GM23338 (cell line): ENCODE data around the gene CNOT6. TPM values are rescaled to one million over a fixed set of nuclear protein-coding genes. Genes with fewer than 3 reads are reported as not detected.

Experiments used
- ATAC-seq: fragments of 200-7000 bp; cut with Tn5 transposase; 3 replicates; pipeline ENCODE4 v1.9.1; 2020
- DNase-seq: peaks from one replicate; pipeline ENCODE4 v3.0.0-alpha.2; 2015; ENCODE audit warnings: low spot score
- H2AFZ ChIP-seq: fragments of 200-600 bp; sonication (generic); 2 replicates; pipeline ENCODE4 v1.8.0; 2016; ENCODE audit warnings: antibody characterized with exemption, mild to moderate bottlenecking, moderate library complexity
- H3F3A ChIP-seq: fragments of 200-600 bp; sonication (generic); replicated peaks from 2 replicates; pipeline ENCODE4 v1.8.0; 2017; ENCODE audit warnings: antibody characterized with exemption, mixed run types, low read depth
- H3K27ac ChIP-seq: fragments of 200-600 bp; sonication (generic); 2 replicates; pipeline ENCODE4 v1.6.1; 2016; ENCODE audit warnings: low read depth
- H3K27me3 ChIP-seq: fragments of 200-600 bp; sonication (generic); 2 replicates; pipeline ENCODE4 v1.8.0; 2016; ENCODE audit warnings: mild to moderate bottlenecking, mixed run types, moderate library complexity; ENCODE audit not compliant: insufficient read depth
- H3K36me3 ChIP-seq: fragments of 200-600 bp; sonication (generic); 2 replicates; pipeline ENCODE4 v1.8.0; 2016; ENCODE audit warnings: mild to moderate bottlenecking; ENCODE audit not compliant: insufficient read depth
- H3K4me1 ChIP-seq: fragments of 200-600 bp; sonication (generic); 2 replicates; pipeline ENCODE4 v1.8.0; 2016; ENCODE audit warnings: mild to moderate bottlenecking, moderate library complexity; ENCODE audit not compliant: insufficient read depth
- H3K4me2 ChIP-seq: fragments of 200-600 bp; sonication (generic); 2 replicates; pipeline ENCODE4 v1.7.1; 2017; ENCODE audit warnings: mixed run types
- H3K4me3 ChIP-seq: fragments of 200-600 bp; sonication (generic); 2 replicates; pipeline ENCODE4 v1.6.1; 2016; ENCODE audit warnings: mixed run types
- H3K79me2 ChIP-seq: fragments of 200-600 bp; sonication (generic); replicated peaks from 2 replicates; pipeline ENCODE4 v1.8.0; 2017; ENCODE audit warnings: mild to moderate bottlenecking; ENCODE audit not compliant: insufficient read depth
- H3K9me2 ChIP-seq: fragments of 200-600 bp; sonication (generic); 2 replicates; pipeline ENCODE4 v1.8.0; 2017; ENCODE audit not compliant: insufficient read depth
- H4K20me1 ChIP-seq: fragments of 200-600 bp; sonication (generic); replicated peaks from 2 replicates; pipeline ENCODE4 v1.8.0; 2017; ENCODE audit warnings: mild to moderate bottlenecking; ENCODE audit not compliant: insufficient read depth
- H3K27ac Mint-ChIP-seq: 2 replicates; pipeline ENCODE4 v1.8.0; 2020; ENCODE audit warnings: inconsistent platforms, mild to moderate bottlenecking, moderate library complexity, mixed read lengths
- H3K27me3 Mint-ChIP-seq: 3 replicates; pipeline ENCODE4 v1.8.0; 2022; ENCODE audit warnings: low read depth, mild to moderate bottlenecking, moderate library complexity, mixed read lengths, inconsistent platforms; ENCODE audit not compliant: insufficient read depth, poor library complexity
- H3K36me3 Mint-ChIP-seq: 3 replicates; pipeline ENCODE4 v1.8.0; 2021; ENCODE audit warnings: low read depth, mild to moderate bottlenecking, inconsistent platforms, moderate library complexity, mixed read lengths
- H3K4me1 Mint-ChIP-seq: 3 replicates; pipeline ENCODE4 v1.8.0; 2020; ENCODE audit warnings: mild to moderate bottlenecking, inconsistent platforms, mixed read lengths
- H3K4me3 Mint-ChIP-seq: 3 replicates; pipeline ENCODE4 v1.8.0; 2021; ENCODE audit warnings: moderate library complexity, mild to moderate bottlenecking, inconsistent platforms, mixed read lengths
- H3K9me3 Mint-ChIP-seq: 3 replicates; pipeline ENCODE4 v1.8.0; 2020; ENCODE audit warnings: moderate library complexity, mild to moderate bottlenecking, inconsistent platforms, mixed read lengths
- ETS1 ChIP-seq: IDR thresholded peaks from 2 replicates; pipeline ENCODE4 v1.6.1; 2016; ENCODE audit warnings: antibody characterized with exemption
- JUNB ChIP-seq: IDR thresholded peaks from one replicate; pipeline ENCODE4 v1.6.1; 2016; ENCODE audit warnings: antibody characterized with exemption; ENCODE audit not compliant: unreplicated experiment
- ZNF331 ChIP-seq: fragments of 250-450 bp; sonication (Bioruptor Pico); IDR thresholded peaks from 2 replicates; pipeline ENCODE4 v1.5.0; 2020; ENCODE audit warnings: low read depth, mild to moderate bottlenecking, moderate library complexity
- polyA plus RNA-seq: library from polyadenylated mRNA; unstranded; fragments of >200 nt; fragmentation: Nextera tagmentation; extraction: Ambion mirVana; gene quantifications from 2 replicates; pipeline ENCODE4 v1.2.1, GENCODE V29; 2016
- total RNA-seq: library from RNA; depleted of rRNA; stranded (reverse); fragments of >200 nt; shearing (Covaris generic); gene quantifications from 2 replicates; pipeline ENCODE4 v1.2.3, GENCODE V29; 2014
- TF ChIP-seq, protein P1 (sequence below), 2 experiments: fragments of 200-600 bp in 1 of 2; sonication (generic) in 1 of 2; conservative IDR thresholded peaks; 2 replicates each; pipeline versions ENCODE4 v1.5.1 to v1.6.1; 2016 to 2017; ENCODE audit warnings: antibody characterized with exemption in 2 of 2, low read depth in 2 of 2, mild to moderate bottlenecking in 2 of 2, moderate library complexity in 1 of 2
- TF ChIP-seq, protein P2 (sequence below): fragments of 250-450 bp; sonication (Bioruptor Pico); IDR thresholded peaks from 2 replicates; pipeline ENCODE4 v1.5.0; 2020; ENCODE audit warnings: mild to moderate bottlenecking, moderate library complexity

Gene CNOT6
- total and polyA plus RNA-seq, 2 experiments from 2014 or later = 14.6 to 38.7 TPM

DNA sequence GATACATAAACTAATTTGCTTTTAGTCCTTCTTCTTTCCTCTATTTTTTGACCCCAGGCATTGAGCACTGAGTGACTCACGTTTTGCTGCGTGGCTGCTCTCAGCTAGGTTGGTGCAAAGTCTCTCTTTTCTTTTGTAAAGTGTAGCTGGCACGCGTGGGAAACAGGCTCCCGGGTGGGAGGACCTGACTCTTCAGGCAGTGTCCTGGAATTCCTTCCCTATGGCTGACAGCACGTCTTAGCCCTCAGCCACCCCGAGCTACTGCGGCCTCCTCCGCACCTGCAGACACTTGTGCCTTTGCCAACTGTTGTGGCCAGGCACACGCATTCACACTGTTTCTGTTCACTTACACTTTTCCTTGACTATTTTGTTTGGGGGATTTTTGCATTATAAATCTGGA lies 98.0 kb downstream of the CNOT6 start:
- H2AFZ ChIP-seq = peak overlapping the region; percentile 96; the same call in 1 of the 2 replicates
- no peaks in the 10 kb centered on the region for H4K20me1 ChIP-seq
- no peaks in the 10 kb centered on the region for H3K79me2 ChIP-seq
- H3K4me1 ChIP-seq = 0 out of 2 replicates have a peak, but pooled peaks cover 6% of the 10 kb centered on the region
- no peaks in the 10 kb centered on the region for H3K36me3 ChIP-seq
- H3K27ac ChIP-seq = no peak overlapping the region
- Mint-ChIP-seq H3K4me3 (peak overlapping the region; percentile 72), H3K27ac (no peak overlapping the region), H3K36me3 (peaks cover 5% of the 10 kb centered on the region; the same call in 1 of the 3 replicates), H3K9me3 (peaks cover 3% of the 10 kb centered on the region; the same call in 1 of the 3 replicates), H3K27me3 (peaks cover 42% of the 10 kb centered on the region), H3K4me1 (peaks cover 10% of the 10 kb centered on the region)
- ATAC-seq (no peak), DNase-seq (no peak)
- H3F3A ChIP-seq = peaks cover 7% of the 10 kb centered on the region; the same call in 1 of the 2 replicates
- H3K4me3 ChIP-seq = no peak overlapping the region
- TF ChIP-seq ETS1 = no peak
- TF ChIP-seq, protein P1, sequence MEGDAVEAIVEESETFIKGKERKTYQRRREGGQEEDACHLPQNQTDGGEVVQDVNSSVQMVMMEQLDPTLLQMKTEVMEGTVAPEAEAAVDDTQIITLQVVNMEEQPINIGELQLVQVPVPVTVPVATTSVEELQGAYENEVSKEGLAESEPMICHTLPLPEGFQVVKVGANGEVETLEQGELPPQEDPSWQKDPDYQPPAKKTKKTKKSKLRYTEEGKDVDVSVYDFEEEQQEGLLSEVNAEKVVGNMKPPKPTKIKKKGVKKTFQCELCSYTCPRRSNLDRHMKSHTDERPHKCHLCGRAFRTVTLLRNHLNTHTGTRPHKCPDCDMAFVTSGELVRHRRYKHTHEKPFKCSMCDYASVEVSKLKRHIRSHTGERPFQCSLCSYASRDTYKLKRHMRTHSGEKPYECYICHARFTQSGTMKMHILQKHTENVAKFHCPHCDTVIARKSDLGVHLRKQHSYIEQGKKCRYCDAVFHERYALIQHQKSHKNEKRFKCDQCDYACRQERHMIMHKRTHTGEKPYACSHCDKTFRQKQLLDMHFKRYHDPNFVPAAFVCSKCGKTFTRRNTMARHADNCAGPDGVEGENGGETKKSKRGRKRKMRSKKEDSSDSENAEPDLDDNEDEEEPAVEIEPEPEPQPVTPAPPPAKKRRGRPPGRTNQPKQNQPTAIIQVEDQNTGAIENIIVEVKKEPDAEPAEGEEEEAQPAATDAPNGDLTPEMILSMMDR (conservative IDR thresholded peaks at IDR 0.05; ENCODE audit: low read depth in 2 of 2) = no peak
- no peak for TF ChIP-seq ZNF331
- no peak for TF ChIP-seq JUNB
- TF ChIP-seq, protein P2, sequence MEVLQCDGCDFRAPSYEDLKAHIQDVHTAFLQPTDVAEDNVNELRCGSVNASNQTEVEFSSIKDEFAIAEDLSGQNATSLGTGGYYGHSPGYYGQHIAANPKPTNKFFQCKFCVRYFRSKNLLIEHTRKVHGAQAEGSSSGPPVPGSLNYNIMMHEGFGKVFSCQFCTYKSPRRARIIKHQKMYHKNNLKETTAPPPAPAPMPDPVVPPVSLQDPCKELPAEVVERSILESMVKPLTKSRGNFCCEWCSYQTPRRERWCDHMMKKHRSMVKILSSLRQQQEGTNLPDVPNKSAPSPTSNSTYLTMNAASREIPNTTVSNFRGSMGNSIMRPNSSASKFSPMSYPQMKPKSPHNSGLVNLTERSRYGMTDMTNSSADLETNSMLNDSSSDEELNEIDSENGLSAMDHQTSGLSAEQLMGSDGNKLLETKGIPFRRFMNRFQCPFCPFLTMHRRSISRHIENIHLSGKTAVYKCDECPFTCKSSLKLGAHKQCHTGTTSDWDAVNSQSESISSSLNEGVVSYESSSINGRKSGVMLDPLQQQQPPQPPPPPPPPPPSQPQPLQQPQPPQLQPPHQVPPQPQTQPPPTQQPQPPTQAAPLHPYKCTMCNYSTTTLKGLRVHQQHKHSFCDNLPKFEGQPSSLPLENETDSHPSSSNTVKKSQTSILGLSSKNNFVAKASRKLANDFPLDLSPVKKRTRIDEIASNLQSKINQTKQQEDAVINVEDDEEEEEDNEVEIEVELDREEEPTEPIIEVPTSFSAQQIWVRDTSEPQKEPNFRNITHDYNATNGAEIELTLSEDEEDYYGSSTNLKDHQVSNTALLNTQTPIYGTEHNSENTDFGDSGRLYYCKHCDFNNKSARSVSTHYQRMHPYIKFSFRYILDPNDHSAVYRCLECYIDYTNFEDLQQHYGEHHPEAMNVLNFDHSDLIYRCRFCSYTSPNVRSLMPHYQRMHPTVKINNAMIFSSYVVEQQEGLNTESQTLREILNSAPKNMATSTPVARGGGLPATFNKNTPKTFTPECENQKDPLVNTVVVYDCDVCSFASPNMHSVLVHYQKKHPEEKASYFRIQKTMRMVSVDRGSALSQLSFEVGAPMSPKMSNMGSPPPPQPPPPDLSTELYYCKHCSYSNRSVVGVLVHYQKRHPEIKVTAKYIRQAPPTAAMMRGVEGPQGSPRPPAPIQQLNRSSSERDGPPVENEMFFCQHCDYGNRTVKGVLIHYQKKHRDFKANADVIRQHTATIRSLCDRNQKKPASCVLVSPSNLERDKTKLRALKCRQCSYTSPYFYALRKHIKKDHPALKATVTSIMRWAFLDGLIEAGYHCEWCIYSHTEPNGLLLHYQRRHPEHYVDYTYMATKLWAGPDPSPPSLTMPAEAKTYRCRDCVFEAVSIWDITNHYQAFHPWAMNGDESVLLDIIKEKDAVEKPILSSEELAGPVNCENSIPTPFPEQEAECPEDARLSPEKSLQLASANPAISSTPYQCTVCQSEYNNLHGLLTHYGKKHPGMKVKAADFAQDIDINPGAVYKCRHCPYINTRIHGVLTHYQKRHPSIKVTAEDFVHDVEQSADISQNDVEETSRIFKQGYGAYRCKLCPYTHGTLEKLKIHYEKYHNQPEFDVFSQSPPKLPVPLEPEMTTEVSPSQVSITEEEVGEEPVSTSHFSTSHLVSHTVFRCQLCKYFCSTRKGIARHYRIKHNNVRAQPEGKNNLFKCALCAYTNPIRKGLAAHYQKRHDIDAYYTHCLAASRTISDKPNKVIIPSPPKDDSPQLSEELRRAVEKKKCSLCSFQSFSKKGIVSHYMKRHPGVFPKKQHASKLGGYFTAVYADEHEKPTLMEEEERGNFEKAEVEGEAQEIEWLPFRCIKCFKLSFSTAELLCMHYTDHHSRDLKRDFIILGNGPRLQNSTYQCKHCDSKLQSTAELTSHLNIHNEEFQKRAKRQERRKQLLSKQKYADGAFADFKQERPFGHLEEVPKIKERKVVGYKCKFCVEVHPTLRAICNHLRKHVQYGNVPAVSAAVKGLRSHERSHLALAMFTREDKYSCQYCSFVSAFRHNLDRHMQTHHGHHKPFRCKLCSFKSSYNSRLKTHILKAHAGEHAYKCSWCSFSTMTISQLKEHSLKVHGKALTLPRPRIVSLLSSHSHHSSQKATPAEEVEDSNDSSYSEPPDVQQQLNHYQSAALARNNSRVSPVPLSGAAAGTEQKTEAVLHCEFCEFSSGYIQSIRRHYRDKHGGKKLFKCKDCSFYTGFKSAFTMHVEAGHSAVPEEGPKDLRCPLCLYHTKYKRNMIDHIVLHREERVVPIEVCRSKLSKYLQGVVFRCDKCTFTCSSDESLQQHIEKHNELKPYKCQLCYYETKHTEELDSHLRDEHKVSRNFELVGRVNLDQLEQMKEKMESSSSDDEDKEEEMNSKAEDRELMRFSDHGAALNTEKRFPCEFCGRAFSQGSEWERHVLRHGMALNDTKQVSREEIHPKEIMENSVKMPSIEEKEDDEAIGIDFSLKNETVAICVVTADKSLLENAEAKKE (CRISPR knock-in tag) = no peak
- H3K27me3 ChIP-seq = peaks cover 54% of the 10 kb centered on the region
- 0 out of 2 replicates have a peak overlapping the region, but pooled peaks have one; percentile 86 for H3K4me2 ChIP-seq
- no peaks in the 10 kb centered on the region for H3K9me2 ChIP-seq
